ENCODE data around the gene BTRC. TPM values are rescaled to one million over a fixed set of nuclear protein-coding genes. Genes with fewer than 3 reads are reported as not detected.
A peak's percentile ranks its signal among the peaks of the same experiment; 100 is the strongest.

Gene BTRC
- total RNA-seq, 1 donor from 2014 or later = 12.1 TPM

DNA sequence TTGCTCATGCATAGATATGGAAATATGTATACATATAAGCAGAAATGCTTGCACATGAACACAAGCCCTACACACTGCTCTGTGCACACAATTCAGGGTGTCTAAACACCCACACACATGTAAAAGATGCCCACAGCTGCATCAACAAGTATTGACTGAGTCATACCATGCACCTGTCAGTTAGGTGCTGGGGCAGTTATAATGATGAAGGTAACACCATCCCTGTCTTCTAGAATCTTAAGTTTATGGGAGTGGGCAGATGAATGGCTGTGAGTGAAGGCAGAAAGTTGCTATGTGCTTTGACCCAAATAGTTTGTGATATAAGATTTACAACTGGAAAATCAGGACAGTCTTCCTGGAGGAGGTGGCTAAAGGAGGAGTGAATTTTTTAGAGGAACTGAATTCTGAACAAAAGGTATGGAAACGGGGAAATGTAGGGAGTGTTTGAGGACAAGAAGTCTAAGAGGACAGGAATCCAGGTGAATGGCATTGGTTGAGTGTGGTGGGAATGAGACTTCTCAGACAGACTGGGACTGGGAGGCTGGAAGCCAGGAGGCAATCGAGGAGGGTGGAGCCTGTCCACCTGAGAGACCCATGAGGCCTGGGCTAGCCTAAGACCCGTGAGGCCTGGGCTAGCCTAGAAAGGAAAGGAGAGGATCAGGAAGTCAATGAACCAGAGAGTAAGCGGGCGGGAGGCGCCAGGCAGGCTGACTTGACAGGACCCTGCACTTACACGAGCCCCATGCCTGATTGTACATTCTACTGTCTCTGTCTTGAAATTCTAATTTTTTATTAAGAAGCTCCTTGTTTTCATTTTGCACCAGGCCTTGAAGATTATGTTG is 213.4 kb downstream of the BTRC start:
- no peak for DNase-seq

DNA sequence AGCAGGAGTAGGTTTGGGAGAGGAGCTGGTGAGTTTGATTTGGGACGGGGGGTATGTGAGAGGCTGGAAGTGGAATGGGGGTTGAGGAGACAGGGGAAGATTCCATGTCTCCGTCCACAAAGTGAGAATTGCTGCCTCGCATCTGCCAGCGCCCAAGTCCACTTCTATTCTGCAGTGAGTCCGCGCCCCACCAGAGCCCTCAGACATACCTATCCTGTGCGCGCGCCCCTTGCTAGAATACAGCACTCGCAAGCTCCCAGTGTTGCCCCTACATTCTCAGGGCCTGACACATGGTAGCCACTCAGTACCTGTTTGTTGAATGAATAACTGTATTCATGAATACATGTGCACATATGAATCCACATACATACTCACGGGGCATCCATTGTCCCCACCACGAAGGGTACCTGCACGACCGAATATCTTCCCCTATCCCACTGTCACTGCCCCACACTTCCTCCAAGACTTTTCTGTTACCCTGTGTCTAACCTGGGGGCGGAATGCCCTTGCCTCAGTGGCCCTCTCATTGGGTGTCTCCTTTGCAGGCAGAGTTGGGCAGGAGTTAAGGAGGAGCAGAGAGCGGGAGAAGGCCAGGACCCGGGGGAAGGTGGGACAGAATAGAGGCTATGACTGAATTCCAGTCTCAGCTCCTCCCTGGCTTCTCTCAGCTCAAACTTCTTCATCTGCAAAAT is 214.2 kb downstream of the BTRC start:
- no peak for DNase-seq

DNA sequence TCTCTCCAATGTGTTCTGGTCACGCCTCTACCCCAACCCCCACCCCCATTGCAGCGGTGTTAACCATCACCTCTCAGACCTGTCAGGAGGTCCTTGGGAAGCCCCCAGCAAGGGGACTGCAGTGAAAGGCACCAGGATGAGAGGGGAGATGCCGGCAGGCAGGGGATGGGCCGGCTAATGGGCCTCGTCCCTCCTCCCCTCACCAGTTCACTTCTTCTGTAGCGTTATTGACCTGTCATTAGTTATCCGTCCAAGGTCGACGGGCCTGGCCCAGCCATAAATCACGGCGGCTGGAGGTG is 215.3 kb downstream of the BTRC start:
- no peak for DNase-seq

DNA sequence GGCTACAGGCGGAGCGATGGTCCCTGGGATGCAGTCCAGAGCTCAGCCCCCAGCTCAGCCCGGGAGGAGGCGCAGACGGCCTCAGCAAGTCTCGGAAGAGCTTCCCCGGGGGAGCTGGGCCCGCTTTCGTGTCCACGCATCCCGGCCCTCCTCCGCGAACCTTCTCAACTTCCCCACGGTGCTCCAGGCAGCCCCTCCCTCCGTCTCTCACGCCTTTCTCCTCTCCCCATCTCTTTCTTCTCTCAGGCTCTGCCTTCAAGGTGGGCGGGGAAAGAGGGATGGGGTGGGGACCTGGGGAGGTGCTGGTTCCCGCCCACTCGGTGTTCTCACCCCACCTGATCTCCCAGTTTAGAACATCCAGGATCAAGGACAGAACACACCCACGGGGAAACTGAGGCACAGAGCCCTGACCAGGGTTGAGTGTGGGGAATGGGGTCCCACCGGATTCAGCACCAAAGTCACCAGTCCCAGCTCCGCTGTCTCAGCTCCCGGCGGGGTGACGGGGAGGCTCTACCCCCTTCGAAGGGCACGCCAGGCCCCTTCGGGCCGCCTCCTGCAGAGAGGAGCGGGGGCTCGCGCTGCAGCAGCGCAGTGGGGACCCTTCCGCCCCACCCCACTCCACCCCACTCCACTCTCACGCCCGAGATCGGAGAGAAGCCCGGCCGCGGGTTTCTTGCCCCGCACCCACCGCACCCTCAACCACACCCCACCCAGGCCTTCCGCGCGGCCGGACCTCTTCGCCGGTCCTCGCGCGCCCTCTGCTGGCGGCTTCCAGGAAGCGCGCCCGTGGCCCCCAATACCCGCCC is 215.9 kb downstream of the BTRC start:
- peak; percentile 53 for DNase-seq

DNA sequence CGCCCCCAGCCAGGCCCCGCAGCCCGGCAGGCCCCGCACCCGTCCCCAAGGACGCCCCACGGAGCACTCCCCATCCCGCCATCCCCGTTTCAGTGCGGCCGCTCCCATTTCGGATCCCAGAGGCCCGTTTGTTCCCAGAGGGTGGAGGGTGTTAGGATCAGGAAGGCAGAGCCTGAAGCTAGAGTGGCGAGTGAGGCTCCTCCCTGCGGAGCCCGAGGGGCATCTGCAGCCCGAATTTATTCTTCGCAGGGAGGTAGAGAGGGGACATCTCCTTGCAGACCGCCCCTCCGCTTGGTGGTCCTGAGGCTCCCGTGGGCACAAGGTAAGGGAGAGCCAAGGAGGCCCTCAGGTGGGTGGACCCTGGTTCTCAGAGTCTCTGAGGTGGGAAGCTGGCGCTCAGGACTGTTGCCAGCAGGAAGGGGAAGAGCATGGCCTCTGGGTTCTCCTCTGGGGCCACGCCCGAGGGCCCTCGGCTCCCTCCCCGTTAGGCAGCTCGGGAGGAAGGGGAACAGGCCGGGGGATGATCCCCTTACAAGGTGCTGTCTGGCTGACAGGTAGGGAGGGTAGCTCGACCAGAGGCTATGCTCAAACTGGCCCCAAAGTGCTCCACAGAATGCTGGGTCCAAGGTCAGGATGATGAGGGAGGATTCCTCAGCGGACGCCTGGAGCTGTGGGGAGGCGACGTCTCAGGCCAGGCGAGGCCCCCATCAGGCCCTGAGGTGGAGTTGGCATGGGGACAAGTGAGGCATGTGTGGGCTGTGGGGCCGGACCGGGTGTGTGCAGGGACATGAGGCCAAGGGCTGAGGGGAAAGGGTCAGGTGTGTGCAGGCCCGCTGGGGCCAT is 216.7 kb downstream of the BTRC start:
- DNase-seq = no peak

DNA sequence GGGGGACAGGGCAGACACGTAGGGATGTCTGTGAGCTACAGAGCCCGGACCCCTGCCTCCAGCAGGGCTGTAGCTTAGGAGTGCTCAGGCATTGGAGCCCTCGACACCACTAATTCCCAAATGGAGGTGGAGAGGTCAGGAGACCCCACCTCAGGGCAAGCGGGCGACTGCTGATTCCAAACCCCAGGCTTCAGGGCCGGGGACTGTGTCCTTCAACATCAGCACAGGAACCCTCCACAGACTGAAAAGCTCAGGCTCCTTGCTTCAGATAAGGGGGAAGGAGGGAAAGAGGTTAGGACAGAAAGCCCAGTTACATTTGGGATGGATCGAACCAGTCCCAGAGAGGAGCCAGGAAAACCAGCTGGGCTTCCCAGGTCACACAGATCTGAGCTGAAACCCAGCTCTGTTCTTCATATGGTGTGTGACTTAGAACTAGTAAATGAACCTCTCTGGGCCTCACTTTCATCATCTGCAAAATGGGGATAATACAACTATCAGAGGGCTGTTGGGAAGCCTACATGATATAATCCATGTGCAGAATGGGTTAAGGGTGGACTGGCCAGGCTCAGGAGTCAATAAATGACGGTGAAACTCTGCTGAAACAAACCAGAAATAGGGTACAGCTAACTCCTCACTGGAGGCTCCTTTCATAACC is 217.4 kb downstream of the BTRC start:
- DNase-seq = no peak

DNA sequence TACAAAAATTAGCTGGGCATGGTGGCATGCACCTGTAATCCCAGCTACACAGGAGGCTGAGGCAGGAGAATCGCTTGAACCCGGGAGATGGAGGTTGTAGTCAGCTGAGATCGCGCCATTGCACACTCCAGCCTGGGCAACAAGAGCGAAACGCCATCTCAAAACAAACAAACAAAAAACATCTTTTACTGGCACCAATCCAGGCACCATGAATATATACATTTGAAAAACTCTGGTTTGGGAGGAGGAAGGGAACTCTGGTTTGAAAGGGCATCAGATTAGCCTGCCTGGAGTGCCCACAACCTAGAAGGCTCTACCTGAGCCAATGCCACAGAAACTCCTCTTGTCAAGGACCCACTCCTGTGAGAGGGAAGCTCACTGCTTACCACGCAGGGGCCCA is 218.2 kb downstream of the BTRC start:
- no peak for DNase-seq

DNA sequence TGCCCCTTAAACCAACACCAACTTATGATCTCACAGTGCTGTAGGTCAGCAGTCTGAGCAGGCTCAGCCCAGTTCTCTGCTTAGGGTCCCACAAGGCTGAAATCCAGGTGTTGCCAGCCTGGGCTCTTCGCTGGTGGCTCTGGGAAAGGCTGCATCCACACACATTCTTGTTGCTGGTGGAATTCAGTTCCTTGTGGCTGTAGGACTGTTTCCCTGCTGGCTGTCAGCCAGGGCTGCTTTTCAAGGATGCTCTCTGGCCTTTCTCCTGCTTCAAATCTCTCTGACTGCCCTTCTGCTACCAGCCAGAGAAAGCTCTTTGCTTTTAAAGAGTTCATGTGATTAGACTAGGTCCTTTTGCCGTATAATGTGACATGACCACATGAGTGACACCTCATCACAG is 218.8 kb downstream of the BTRC start:
- no peak for DNase-seq

DNA sequence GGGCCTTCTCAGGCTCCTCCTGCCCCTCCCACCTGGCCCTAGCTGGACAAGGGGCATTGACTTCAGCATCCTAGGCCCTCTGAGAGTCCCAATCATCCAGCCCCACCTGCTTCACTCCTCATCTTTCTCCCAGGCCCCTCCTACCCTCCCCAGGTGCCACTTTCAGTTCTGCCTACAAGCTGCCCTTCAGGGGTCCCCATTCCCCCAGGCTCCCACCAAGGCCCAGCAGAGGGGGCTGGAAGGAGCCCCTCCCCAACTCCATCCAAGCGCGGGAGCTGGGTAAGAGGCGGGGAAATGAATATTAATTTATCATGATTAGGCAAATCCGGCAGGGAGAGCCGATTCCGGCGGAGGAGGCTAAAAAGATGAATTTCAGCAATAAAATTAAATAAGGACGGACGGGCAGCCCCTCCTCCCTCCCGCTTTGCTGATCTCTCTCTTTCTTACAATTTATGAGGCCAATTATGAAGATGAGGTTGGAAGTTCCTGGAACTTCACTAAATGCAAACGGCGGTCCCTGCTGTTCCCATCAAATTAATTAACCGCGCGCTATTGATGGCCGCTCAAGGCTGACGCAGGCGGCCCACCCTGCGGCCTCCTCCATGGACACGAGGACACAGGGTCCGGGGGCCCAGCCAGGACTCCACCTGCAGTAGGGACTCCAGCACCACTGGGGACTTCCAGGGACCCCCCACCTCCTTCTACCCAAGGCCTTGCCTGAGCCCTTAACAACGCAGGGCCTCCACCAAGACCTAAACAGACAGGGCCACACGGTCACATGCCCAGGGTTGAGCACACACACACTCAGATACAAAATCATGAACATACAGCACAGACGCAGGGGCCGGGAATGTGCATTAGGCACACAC is 220.2 kb downstream of the BTRC start:
- DNase-seq = no peak

DNA sequence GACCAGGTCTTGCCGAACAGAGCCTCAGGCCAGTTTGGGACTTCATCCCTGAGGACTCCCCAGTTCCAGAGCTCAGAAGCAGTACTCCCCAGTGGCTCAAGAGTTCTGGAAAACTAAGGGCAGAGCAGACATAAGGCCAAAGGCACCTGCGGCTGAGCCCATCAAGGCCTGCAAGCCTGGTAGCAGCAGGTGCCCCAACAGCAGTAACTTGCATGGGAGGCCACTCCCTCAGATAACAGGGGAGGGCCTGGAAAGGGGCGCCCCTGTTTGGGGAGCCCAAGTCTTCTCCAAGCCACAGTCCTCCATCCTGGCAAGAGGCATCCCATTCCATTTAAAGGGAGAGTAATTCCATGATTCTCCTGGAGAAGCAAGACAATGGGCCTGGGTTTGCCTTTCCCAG is 221.1 kb downstream of the BTRC start:
- DNase-seq = no peak

DNA sequence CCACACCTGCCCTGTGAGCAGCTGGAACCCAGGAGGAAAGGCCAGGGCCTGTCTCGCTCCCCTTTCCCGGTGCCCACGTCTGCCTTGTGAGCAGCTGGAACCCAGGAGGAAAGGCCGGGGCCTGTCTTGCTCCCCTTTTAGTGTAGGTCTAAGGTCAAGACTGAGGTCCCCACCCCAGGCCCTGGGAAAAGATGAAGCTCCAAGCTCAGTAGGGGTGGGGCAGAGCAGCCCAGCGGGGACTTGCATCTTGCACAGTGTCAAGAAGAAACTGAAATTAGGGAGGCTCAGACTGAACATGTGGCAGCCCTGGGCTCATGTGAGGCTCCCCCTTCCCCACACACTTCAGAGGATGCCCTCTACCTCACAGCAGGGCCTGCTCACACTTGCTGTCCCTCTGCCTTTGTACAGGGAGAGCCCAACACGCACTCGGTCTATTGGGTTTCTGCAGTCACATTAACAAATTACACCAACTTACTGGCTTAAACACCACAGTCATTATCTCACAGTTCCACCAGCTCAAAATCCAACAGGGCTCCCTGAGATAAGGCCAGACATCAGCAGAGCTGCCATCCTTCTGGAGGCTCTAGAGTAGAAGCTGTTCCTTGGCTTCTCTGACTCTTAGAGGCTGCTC is 221.7 kb downstream of the BTRC start:
- DNase-seq = no peak

DNA sequence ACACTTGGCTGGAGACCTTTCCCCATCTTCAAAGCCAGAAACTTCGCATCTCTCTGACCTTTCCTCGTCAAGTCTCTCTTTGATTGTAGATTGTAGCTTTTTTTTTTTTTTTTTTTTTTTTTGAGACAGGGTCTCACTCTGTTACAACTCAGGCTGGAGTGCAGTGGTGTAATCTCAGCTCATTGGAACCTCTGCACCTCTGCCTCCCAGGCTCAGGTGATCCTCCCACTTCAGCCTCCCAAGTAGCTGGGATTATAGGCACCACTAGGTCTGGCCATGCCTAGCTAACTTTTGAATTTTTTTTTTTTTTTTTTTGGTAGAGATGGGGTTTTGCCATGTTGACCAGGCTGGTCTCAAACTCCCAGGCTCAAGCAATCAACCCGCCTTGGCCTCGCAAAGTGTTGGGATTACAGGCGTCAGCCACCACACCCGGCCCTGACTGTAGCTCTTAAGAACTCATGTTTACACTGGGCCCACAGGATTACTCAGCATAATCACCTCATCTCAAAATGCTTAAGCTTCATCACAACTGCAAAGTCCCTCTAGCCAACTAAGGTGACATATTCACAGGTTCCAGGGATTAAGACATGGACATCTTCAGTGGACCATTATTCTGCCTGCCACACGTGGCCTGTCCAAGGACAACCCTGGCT is 222.4 kb downstream of the BTRC start:
- DNase-seq = no peak

DNA sequence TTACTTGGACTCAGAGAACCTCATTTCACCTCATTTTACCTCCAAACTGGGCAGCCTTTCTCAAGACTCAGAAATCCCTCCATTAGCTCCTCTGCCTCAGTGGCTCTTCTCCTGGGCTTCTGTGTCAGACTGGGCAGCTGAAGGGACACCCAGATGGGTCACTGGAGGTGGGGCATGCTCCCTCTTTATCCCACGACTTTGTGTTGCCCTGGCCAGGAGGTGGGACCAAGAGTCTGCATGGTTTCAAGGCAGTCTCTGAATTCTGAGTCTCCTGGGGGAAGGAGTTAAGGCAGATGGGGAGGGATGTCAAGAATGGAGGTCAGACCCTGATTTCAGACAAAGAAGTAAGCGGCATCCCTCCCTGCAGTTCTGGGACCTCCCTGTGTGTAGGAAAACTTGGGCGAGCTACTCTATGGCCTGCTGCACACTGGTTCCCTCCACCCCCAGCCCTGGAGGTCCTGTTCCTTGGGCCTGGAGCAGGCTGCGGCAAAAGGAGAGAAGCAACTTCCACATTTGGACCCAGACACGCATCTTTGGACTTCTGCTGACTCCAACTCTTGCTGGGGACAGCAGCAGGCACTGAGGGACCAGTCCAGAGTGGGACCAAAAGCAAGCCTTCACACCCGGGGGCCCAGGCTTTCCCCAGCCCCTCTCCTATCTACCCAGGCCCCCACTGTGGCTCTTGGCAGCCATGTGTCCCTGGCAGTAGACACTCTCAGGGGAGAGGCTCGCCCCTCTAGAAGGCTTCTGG is 223.3 kb downstream of the BTRC start:
- no peak for DNase-seq

DNA sequence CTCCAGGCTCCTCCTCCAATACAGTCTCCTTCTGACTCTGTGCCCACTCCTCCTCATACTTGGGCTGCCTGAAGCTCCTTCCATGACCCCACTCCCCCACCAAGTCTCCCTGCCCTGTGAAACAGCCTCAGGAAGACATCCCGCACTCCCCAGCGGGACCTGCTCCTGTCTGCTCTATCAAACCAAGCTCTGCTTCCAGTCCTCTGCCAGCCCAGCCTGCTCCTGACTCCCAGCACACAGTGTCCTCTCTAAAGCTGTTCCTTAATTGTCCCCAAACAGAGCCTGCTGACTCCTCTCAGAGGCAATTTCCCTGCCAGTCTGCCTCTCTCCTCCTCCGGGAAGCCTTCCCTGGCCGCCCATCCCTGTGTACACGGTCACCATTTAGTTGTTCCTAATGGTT is 224.2 kb downstream of the BTRC start:
- DNase-seq = no peak

DNA sequence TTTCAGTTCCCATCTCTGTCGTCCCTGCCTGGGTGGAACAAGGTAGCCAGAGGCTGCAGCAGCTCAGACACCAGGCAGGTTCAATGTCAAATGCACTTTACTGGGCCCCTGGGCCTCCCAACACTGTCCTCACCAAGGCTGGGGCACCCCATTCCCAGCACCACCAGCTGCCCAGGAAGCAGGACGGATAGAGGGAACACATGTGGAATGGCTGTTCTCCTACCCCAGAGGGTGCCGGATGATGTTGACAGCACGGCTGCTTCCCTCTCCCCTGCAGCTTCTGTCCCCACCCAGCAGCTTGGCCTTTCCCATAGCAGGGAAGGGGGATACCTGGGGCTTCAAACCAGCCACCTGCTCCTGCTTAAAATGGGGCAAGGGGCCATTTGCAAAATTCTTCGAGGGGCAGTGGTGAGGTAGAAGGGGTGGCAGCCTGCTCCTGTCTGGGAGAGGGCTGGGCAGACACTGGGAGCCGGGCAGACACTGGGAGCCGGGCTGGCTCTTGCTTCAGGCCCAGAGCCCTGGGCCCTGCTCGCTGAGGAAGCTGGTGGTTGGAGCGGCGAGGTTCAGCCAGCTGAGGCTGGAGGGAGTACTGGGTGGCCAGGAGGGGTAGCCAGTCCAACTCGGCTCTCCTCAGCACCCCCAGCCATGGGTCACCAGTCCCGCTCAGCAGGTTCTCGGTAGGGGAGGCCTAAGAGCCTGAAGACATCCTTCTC is 225.0 kb downstream of the BTRC start:
- no peak for DNase-seq

DNA sequence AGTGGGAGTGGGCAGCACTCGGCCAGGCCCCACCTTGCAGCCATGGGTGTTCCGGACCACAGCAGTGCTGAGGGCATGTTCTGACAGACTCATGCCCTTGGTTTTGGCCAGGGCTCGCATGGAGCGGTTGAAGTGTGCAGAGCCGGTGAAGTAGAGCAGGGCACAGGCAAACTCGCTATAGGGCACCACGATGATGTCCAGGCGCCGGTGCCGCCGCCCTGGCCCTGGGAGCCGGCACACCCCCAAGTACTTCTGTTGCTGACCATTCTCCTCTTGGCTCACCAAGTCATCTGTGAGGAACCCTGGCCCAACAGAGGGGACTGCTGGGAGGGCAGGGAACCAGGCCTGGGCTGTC is 225.5 kb downstream of the BTRC start:
- DNase-seq = no peak

DNA sequence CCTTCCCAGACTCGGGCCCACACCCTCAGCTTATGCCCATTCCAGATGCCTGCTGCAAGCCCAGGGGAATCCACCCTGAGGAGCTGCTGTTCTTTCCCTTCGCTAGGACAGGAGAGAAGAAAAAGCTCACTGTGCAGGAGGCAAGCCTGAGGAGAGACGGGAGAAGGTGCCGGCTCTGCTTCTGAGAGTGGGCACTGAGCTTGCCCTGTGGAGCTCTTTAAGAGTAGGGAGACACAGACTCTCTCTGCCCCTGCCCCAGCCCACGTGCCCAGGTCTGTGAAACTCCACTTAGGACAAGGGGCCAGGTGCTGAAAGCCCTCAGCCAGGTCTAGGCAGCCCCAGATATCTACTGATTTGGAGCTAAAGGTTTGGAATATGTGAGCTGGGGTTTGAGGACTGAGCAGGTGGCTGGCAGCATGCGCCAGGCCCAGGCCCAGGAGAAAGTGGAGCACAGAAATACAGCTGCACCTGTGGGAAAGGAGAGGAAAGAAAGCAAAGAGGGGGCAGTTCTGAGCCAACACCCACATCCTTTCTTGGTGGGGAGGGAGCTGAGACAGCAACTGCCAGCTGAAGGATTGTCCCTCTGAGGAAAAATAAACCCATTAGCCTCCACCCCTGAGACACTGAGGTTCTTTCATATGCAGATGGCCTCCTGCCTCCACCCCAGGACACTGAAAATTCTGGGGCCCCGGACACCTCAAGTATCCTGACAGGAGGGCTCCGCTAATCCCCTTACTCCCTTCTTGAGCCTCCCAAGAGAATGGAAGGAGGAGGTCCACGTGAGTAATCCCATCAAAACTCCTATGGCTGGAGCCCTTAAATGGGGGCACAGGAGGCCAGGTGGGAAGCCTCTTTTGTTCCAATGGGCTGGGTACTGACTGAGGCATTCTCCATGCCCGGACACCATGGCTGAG is 226.8 kb downstream of the BTRC start:
- DNase-seq = no peak

Data from skin of body (tissue), 2 donors.